Measurements from ENCODE around the gene AKAP10.

Gene AKAP10

GRCh38 chr17:20010099-20010863 lies 32.7 kb upstream of the AKAP10 start (continued):
- TF ChIP-seq ZNF600 (tag by site-specific recombination; IDR thresholded peaks at IDR 0.05) (peak; percentile 79), ATF2 (tag by site-specific recombination; IDR thresholded peaks at IDR 0.05; ENCODE audit: low read depth) (no peak), ZNF148 (tag by site-specific recombination; IDR thresholded peaks at IDR 0.05; ENCODE audit: borderline replicate concordance) (no peak), ZNF449 (tag by site-specific recombination; IDR thresholded peaks at IDR 0.05) (no peak), ZNF221 (tag by site-specific recombination; IDR thresholded peaks at IDR 0.05; ENCODE audit: borderline replicate concordance) (no peak), ZNF518A (tag by site-specific recombination; conservative IDR thresholded peaks at IDR 0.05; ENCODE audit: low read depth) (no peak), PRDM1 (tag by site-specific recombination; IDR thresholded peaks at IDR 0.05) (peak; percentile 89), ZNF623 (tag by site-specific recombination; IDR thresholded peaks at IDR 0.05) (no peak), ZNF350 (tag by site-specific recombination; IDR thresholded peaks at IDR 0.05) (no peak), ZNF677 (tag by site-specific recombination; IDR thresholded peaks at IDR 0.05) (no peak), ZNF19 (tag by site-specific recombination; IDR thresholded peaks at IDR 0.05; ENCODE audit: low read depth) (no peak), ZNF629 (tag by site-specific recombination; IDR thresholded peaks at IDR 0.05) (0 out of 2 replicates have a peak, but pooled peaks have one; percentile 2), ZNF140 (tag by site-specific recombination; IDR thresholded peaks at IDR 0.05) (no peak), IKZF3 (tag by site-specific recombination; IDR thresholded peaks at IDR 0.05) (peak; percentile 77; the same call in 1 of the 2 replicates), ZNF843 (tag by site-specific recombination; IDR thresholded peaks at IDR 0.05) (no peak), ZNF610 (tag by site-specific recombination; IDR thresholded peaks at IDR 0.05; ENCODE audit: borderline replicate concordance) (no peak), ZBTB44 (tag by site-specific recombination; IDR thresholded peaks at IDR 0.05) (no peak), BCL11A (tag by site-specific recombination; IDR thresholded peaks at IDR 0.05; ENCODE audit: low read depth) (no peak), ZNF670 (tag by site-specific recombination; IDR thresholded peaks at IDR 0.05; ENCODE audit: low read depth) (no peak), YY2 (tag by site-specific recombination; IDR thresholded peaks at IDR 0.05) (no peak), ZFP69B (tag by site-specific recombination; IDR thresholded peaks at IDR 0.05) (no peak), ZNF174 (tag by site-specific recombination; IDR thresholded peaks at IDR 0.05) (no peak), ZNF112 (tag by site-specific recombination; IDR thresholded peaks at IDR 0.05) (no peak), ZNF473 (tag by site-specific recombination; IDR thresholded peaks at IDR 0.05) (no peak), ZNF184 (tag by site-specific recombination; IDR thresholded peaks at IDR 0.05) (no peak), ZNF398 (tag by site-specific recombination; IDR thresholded peaks at IDR 0.05) (no peak)

Measured in HEK293 (cell line).